Central memory CD8-positive, alpha-beta T cell (primary cell): ENCODE measurements around the gene ELOVL7.
A peak's percentile ranks its signal among the peaks of the same experiment; 100 is the strongest.

Experiments
- ATAC-seq: fragments of 150-1000 bp; cut with Tn5 transposase; replicated peaks from 2 replicates; pipeline ENCODE4 v1.10.0; 2022; ENCODE audit warnings: mild to moderate bottlenecking, moderate FRiP score, moderate number of reproducible peaks; ENCODE audit not compliant: poor library complexity, severe bottlenecking; ENCODE audit errors: extremely low read depth
- DNase-seq, 2 donors: peaks; one replicate each; pipeline ENCODE4 v3.0.0; 2021; ENCODE audit warnings: low spot score in 2 of 2
- H3K27ac Mint-ChIP-seq: one replicate; pipeline ENCODE4 v1.8.0; 2022; ENCODE audit warnings: low read depth, mild to moderate bottlenecking, moderate library complexity, mixed read lengths
- H3K27me3 Mint-ChIP-seq: one replicate; pipeline ENCODE4 v1.8.0; 2022; ENCODE audit warnings: mixed read lengths
- H3K36me3 Mint-ChIP-seq: one replicate; pipeline ENCODE4 v1.8.0; 2022; ENCODE audit warnings: mild to moderate bottlenecking, moderate library complexity, mixed read lengths; ENCODE audit not compliant: insufficient read depth
- H3K4me1 Mint-ChIP-seq: one replicate; pipeline ENCODE4 v1.8.0; 2022; ENCODE audit warnings: mixed read lengths
- H3K4me3 Mint-ChIP-seq: one replicate; pipeline ENCODE4 v1.8.0; 2022; ENCODE audit warnings: mild to moderate bottlenecking, moderate library complexity, mixed read lengths
- H3K9me3 Mint-ChIP-seq: one replicate; pipeline ENCODE4 v1.8.0; 2022; ENCODE audit warnings: mixed read lengths

The ELOVL7 gene

DNA sequence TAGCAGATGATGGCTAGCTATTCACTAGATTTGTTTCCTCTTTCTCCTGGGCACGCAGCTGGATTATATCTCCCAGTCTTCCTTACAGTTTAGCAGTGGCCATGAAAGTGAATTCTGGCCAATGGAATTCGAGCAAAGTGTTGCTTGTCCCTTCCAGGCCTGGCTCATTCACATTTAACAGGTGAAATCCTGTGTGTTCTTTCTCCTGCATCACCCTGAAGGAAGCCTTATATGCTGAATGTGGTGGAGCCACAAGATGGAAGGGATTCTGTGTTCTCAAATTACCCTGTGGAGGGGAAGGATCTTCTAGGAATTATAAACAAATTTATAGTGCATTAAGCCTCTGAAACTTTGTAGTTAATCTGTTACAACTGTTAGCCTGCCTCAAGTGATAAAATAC is 8.2 kb upstream of the ELOVL7 start:
- Mint-ChIP-seq H3K27ac (no peak overlapping the region), H3K4me1 (no peaks in the 10 kb centered on the region), H3K9me3 (no peaks in the 10 kb centered on the region), H3K27me3 (no peaks in the 10 kb centered on the region), H3K4me3 (no peak overlapping the region), H3K36me3 (no peaks in the 10 kb centered on the region)
- DNase-seq (no peak), ATAC-seq (no peak)

DNA sequence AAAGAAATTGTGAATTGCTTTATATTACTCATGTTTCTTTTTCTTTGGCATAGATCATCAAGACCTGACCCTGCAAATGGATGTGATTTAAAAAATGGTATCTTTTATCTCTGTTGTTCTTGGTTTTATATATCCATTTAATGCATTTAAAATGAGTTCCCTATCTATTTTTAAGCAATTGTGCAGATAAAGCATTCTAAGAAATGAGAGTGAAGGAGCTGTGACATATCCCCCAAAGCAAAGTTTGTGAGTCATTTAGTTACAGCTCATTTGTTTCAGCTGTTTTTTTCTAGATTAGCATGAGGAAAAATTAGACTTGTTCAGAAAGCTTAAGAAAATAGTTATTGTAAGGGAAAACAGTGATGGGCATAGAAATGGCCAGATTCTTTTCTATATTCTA is 7.6 kb upstream of the ELOVL7 start:
- H3K27me3 Mint-ChIP-seq: peaks cover 6% of the 10 kb centered on the region
- ATAC-seq: no peak
- no peaks in the 10 kb centered on the region for H3K36me3 Mint-ChIP-seq
- no peaks in the 10 kb centered on the region for H3K9me3 Mint-ChIP-seq
- H3K4me3 Mint-ChIP-seq: no peak overlapping the region
- DNase-seq: no peak
- H3K4me1 Mint-ChIP-seq: no peaks in the 10 kb centered on the region
- no peak overlapping the region for H3K27ac Mint-ChIP-seq

DNA sequence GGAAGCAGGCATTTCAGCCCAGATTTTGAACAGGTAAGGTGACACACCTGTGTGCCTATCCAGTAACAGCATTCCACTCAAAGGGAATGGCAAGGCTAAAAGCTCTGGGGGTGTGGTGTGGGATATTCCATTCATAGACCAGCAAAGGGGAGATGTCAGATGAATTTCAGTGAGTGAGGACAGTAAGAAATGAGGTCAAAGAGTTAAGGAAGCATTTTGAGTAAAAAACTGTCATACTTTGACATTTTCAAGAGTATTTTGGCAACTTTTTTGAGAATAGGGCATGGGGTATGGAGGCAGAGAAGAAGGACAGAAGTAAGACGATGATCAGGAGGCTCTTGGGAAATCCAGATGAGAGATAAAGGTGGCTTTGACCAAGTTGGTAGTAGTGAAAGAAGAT is 2.2 kb upstream of the ELOVL7 start:
- Mint-ChIP-seq H3K36me3 (no peaks in the 10 kb centered on the region), H3K9me3 (no peaks in the 10 kb centered on the region), H3K27me3 (peaks cover 51% of the 10 kb centered on the region), H3K4me1 (peaks cover 4% of the 10 kb centered on the region), H3K27ac (no peak overlapping the region), H3K4me3 (no peak overlapping the region)
- DNase-seq (no peak), ATAC-seq (no peak)

GRCh38 chr5:60843386-60843935 is 608 bp downstream of the ELOVL7 start:
- Mint-ChIP-seq H3K27me3 (peaks cover 64% of the 10 kb centered on the region), H3K9me3 (no peaks in the 10 kb centered on the region)

DNA sequence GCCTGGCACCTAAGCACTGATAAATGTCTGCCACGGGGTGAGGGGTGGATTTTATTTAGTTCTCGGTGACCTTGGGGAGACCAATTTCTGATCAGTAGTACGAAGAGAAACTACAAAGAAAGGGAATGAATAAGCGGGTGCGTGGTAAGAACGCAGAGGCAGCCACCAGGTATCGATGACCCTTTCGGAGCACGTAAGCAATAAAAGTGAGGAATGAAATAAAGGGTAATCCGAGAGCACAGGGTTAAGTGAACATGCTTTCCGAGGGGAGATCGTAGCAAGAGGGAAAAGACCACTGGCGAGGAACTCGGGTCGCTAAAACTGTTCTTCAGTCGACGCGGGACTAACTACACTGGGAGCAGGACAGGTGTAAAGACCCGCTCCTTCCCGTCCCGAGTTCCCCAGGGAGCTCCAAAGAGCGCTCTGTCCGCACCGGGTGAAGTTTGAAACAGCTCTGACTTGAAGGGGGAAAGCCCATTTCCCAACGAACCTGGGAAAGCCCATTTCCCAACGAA is 1.1 kb downstream of the ELOVL7 start:
- no peak for DNase-seq
- Mint-ChIP-seq H3K36me3 (no peaks in the 10 kb centered on the region), H3K9me3 (no peaks in the 10 kb centered on the region), H3K4me1 (peaks cover 4% of the 10 kb centered on the region), H3K27ac (no peak overlapping the region), H3K4me3 (peak overlapping the region; percentile 55), H3K27me3 (peaks cover 64% of the 10 kb centered on the region)
- no peak for ATAC-seq

More at GRCh38 chr5:60843386-60843935, 608 bp downstream of the ELOVL7 start:
- Mint-ChIP-seq H3K4me3 (peak overlapping the region; percentile 55), H3K36me3 (no peaks in the 10 kb centered on the region), H3K27ac (no peak overlapping the region), H3K4me1 (peaks cover 4% of the 10 kb centered on the region)
- ATAC-seq (no peak), DNase-seq (no peak)

GRCh38 chr5:60841361-60841760 is 2.7 kb downstream of the ELOVL7 start:
- H3K27ac Mint-ChIP-seq: no peak overlapping the region
- peaks cover 55% of the 10 kb centered on the region for H3K27me3 Mint-ChIP-seq
- H3K9me3 Mint-ChIP-seq: no peaks in the 10 kb centered on the region
- no peak for ATAC-seq
- DNase-seq: no peak
- no peak overlapping the region for H3K4me3 Mint-ChIP-seq
- no peaks in the 10 kb centered on the region for H3K36me3 Mint-ChIP-seq
- peaks cover 4% of the 10 kb centered on the region for H3K4me1 Mint-ChIP-seq

- Mint-ChIP-seq H3K27me3 (peaks cover 22% of the 10 kb centered on the region), H3K4me1 (no peaks in the 10 kb centered on the region), H3K9me3 (no peaks in the 10 kb centered on the region), H3K27ac (no peak overlapping the region), H3K4me3 (no peak overlapping the region), H3K36me3 (no peaks in the 10 kb centered on the region)
- no peak for DNase-seq
- no peak for ATAC-seq
Measured at GRCh38 chr5:60836131-60836530, 7.9 kb downstream of the ELOVL7 start.

- DNase-seq (no peak), ATAC-seq (no peak)
- H3K27me3 Mint-ChIP-seq: peaks cover 20% of the 10 kb centered on the region
- no peak overlapping the region for H3K27ac Mint-ChIP-seq
- no peaks in the 10 kb centered on the region for H3K9me3 Mint-ChIP-seq
- H3K4me3 Mint-ChIP-seq: no peak overlapping the region
- no peaks in the 10 kb centered on the region for H3K4me1 Mint-ChIP-seq
- no peaks in the 10 kb centered on the region for H3K36me3 Mint-ChIP-seq
Measured at GRCh38 chr5:60835554-60835953, 8.5 kb downstream of the ELOVL7 start.

- ATAC-seq (no peak), DNase-seq (no peak)
- Mint-ChIP-seq H3K9me3 (no peaks in the 10 kb centered on the region), H3K27ac (no peak overlapping the region), H3K4me3 (no peak overlapping the region), H3K4me1 (no peaks in the 10 kb centered on the region), H3K36me3 (no peaks in the 10 kb centered on the region), H3K27me3 (peaks cover 11% of the 10 kb centered on the region)
Measured at GRCh38 chr5:60833520-60833919, 10.5 kb downstream of the ELOVL7 start.

DNA sequence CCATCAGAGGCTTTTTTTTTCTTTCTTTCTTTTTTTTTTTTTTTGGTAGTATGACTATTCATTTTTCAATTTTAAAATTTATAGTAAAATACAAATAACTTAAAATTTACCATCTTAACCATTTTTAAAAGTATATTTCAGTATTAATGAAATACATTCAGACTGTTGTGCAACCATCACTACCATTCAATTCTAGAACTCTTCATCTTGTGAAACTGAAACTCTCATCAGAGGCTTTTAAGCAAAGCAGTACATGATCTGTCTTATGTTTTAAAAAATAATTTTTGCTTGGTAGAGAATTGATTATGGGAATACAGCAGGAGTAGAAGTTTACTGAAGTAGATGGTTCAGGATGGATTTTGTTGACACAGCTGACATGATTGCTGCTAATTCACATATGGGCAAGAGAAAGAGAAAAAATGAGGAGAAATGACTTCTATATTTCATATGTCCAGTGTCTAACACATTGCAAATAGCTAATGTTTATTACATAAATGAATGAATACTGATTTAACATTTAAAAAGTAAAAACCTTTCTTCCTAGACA is 13.4 kb downstream of the ELOVL7 start:
- DNase-seq (no peak), ATAC-seq (no peak)
- Mint-ChIP-seq H3K4me1 (no peaks in the 10 kb centered on the region), H3K36me3 (no peaks in the 10 kb centered on the region), H3K27ac (no peak overlapping the region), H3K4me3 (no peak overlapping the region), H3K9me3 (no peaks in the 10 kb centered on the region), H3K27me3 (peaks cover 13% of the 10 kb centered on the region)

- no peak overlapping the region for H3K4me3 Mint-ChIP-seq
- peaks cover 8% of the 10 kb centered on the region for H3K27me3 Mint-ChIP-seq
- no peak for ATAC-seq
- H3K27ac Mint-ChIP-seq: no peak overlapping the region
- H3K9me3 Mint-ChIP-seq: no peaks in the 10 kb centered on the region
- no peaks in the 10 kb centered on the region for H3K36me3 Mint-ChIP-seq
- no peak for DNase-seq
- no peaks in the 10 kb centered on the region for H3K4me1 Mint-ChIP-seq
Measured at GRCh38 chr5:60829490-60830266, 14.4 kb downstream of the ELOVL7 start.

GRCh38 chr5:60827201-60827600 is 16.9 kb downstream of the ELOVL7 start:
- peaks cover 8% of the 10 kb centered on the region for H3K27me3 Mint-ChIP-seq
- no peak for DNase-seq
- no peak for ATAC-seq
- no peaks in the 10 kb centered on the region for H3K36me3 Mint-ChIP-seq
- no peak overlapping the region for H3K4me3 Mint-ChIP-seq
- no peaks in the 10 kb centered on the region for H3K4me1 Mint-ChIP-seq
- H3K27ac Mint-ChIP-seq: no peak overlapping the region
- H3K9me3 Mint-ChIP-seq: no peaks in the 10 kb centered on the region

GRCh38 chr5:60826653-60827052 is 17.4 kb downstream of the ELOVL7 start:
- Mint-ChIP-seq H3K9me3 (no peaks in the 10 kb centered on the region), H3K27ac (no peak overlapping the region), H3K4me3 (no peak overlapping the region), H3K27me3 (peaks cover 8% of the 10 kb centered on the region), H3K36me3 (no peaks in the 10 kb centered on the region), H3K4me1 (no peaks in the 10 kb centered on the region)
- no peak for DNase-seq
- no peak for ATAC-seq
